Stimulated activated CD8-positive, alpha-beta memory T cell treated with anti-CD3 and anti-CD28 coated beads, Interleukin-15, amount 100 ng/mL, for 1 hour (primary cell): ENCODE data around the gene TEX10.
"Not testable (repeated sequence)": the region's sequence is repeated elsewhere in the genome, so short reads cannot be mapped to it uniquely, and the experiment has no call there.

Experiments
- DNase-seq: peaks from one replicate; pipeline ENCODE4 v3.0.0-alpha.2; 2020; ENCODE audit warnings: low read depth

The TEX10 gene

DNA sequence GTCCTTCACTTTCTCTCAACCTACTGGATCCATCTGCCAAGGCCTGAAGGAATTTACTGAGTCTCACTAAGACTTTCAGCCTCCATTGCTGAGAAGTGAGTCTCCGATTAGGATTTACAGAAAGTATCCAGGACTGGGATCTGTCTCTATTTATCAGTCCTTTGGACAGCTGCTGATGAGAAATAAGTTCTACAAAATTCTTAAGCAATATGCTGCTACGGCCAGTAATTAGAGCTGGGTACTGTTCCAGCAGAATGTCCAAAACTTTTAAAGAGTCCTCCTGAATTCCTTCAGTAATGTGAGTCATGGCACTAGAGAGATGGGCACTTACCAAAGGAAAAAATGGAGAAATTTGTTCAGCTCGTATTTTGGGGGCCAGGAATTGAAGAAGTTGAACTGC, 5.9 kb downstream of the TEX10 start:
- DNase-seq = no peak

GRCh38 chr9:100341889-100342288, 10.9 kb downstream of the TEX10 start:
- no peak for DNase-seq

DNA sequence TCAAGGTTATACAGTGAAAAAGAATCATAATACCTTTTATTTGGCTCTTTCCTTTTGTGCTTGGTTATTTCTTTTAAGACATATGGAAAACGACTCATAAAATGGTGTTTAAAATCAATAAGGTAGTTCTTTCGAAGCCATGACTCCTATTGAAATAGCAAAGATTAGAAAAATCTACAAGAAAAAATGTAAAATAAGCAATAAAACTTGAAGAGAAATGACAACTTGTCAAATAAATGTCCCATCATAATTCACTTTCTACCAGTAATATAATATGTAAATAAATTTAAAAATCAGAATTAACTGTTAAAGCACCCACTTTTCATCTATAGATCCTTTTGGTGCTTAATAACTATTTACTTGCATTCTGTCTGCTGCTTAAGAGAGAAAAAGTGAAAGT, 12.5 kb downstream of the TEX10 start:
- no peak for DNase-seq

DNA sequence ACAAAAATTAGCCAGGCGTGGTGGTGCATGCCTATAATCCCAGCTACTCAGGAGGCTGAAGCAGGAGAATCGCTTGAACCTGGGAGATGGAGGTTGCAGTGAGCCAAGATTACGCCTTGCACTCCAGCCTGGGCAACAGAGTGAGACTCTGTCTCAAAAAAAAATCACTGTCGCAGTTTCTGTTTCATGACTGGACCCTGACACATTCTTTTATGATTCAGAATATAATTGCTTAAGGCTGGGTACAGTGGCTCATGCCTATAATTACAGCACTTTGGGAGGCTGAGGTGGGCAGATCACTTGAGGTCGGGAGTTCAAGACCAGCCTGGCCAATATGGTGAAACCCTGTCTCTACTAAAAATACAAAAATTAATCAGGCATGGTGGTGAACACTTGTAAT, 14.0 kb downstream of the TEX10 start:
- DNase-seq = not testable (repeated sequence)

DNA sequence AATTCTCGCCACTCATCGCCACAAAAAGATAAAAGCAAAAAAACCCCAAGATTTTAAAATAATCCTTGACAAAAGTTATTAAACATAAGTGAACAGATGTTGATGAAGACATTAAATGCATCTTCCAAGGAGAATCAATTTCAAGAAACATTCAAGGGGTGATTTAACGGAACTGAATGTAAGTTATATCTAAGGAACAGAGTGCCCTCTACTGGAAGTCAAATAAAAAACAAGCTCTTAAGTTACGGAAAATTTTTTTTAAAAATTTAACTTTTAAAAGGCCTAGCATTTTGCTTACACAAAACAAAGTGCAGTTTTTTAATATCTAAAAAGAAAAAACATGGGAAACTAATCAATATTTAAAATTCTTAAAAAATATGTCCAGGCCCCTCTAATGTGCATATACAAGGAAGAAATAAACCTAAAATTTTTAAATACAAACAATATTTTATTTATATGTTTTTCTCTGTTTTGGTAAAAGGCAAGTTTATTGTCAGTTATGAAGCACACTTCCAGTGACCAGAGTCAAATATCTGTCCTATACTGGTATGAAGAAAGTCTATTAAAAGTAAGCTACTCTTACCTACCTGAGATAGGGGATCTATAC, 28.0 kb downstream of the TEX10 start:
- no peak for DNase-seq

GRCh38 chr9:100322954-100323536, 29.7 kb downstream of the TEX10 start:
- DNase-seq = no peak

GRCh38 chr9:100317706-100318105, 35.0 kb downstream of the TEX10 start:
- no peak for DNase-seq

GRCh38 chr9:100315561-100315960, 37.2 kb downstream of the TEX10 start:
- DNase-seq = no peak

GRCh38 chr9:100309992-100310391, 42.8 kb downstream of the TEX10 start:
- DNase-seq = no peak

- no peak for DNase-seq
These were observed 43.7 kb downstream of the TEX10 start for GRCh38 chr9:100308965-100309564.

GRCh38 chr9:100307080-100307479, 45.7 kb downstream of the TEX10 start:
- no peak for DNase-seq

DNA sequence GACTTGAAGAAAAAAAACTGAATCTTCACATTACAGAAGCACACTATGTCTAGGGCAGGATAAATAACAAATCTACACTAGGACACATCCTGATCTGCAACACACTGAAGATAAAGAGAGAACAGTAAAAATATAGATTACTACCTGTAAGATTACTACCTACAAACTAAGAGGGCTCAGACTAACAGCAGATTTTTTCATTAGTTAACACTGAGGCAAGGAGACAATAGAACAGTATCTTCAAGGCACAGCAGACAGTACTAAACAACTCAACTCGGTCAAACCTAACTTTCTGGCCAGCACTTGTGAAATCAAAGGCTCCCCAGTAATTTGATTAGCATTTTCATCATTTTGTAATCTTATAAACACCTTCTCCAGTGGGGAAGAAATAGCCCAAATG, 46.5 kb downstream of the TEX10 start:
- no peak for DNase-seq

DNA sequence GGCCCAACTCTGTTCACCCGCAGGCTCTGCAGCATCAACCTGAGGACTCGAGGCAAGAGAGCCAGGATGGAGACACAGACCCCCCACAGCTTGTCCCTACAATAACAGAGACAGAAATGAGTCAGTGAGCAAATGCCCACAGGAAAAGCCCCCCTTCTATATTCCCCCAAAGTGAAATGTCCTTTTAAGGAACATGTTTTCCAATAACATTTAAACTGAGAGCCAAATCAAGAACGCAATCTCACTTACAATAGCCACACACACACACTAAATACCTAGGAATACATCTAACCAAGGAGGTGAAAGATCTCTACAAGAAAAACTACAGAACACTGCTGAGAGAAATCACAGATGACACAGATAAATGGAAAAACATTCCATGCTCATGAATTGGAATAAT, 49.0 kb downstream of the TEX10 start:
- DNase-seq = no peak

- DNase-seq = no peak
These were observed 54.4 kb downstream of the TEX10 start for GRCh38 chr9:100298378-100298777.

DNA sequence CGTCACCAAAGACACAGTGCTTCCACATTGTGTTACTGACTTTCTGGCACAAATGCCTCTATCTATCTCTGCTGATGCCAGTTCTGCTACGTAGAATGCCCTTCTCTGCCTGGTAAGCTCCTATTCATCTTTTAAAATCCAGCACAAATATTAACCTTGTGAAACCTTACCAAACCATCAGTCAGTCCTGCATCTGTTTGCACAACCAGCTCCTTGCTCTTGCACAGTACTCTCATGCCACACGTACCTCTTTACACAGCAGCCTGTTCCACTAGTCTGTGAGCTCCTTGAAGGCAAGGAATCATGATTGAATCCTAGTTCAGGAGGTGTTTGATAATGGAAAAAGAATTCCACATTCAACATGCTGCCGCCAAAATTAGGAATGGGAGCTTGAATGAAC, 56.3 kb downstream of the TEX10 start:
- no peak for DNase-seq

GRCh38 chr9:100295240-100295639, 57.5 kb downstream of the TEX10 start:
- no peak for DNase-seq

DNA sequence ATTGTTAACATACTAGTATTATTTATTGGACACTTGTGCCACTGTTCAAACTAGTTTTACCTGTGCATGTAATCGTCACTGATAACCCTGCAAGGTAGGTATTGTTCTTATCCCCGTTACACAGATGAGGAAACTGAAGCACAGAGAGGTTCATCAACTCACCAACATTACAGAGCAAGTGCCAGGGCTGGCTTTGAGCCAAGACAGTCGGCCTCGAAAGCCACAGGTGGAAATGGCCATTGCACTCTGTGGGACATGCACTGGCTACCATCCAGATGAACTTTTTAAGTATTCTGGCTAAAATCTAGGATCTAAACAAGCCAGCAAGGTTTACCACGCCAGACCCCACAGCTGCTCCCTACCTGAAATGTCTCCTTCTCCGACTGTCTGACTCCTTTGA, 57.9 kb downstream of the TEX10 start:
- DNase-seq = no peak

DNA sequence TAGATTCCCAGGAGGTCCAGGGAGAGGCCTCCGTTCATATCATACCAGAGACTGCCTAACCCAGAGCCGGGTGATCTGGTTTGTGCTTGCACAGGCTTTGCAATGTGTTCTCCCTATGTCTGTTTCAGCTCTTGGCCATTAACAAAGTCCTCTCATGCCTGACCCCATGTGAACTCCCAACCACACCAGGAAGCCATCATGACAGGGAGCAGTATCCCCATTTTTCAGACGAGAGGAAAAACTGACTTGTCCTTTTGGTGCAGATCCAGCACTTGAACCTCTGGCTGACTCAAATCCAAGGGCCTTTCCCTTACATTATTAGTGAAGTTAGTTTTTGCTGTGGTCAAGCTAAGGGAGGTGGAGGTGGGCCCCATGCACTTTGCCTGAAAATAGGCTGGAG, 58.4 kb downstream of the TEX10 start:
- DNase-seq = no peak

DNA sequence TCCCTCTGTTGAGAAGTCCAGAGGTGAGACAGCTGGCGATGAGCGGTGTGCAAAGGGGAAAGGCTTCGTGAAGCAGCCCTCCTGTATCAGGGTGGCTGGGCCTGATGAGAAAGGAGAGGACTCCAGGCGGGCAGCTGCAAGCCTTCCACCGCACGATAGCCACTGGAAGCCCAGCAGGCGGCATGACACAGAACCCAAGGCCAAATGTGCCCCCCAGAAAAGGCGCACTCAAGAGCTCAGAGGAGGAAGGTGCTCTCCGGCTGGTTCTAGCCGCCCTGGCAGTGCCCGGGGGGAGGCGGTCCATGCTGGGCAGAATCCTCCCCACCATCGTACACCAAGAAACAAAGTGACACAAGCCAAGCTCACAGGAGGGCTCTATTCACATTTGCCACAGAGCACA, 60.3 kb downstream of the TEX10 start:
- DNase-seq = no peak

GRCh38 chr9:100290714-100291113, 62.0 kb downstream of the TEX10 start:
- DNase-seq = no peak

DNA sequence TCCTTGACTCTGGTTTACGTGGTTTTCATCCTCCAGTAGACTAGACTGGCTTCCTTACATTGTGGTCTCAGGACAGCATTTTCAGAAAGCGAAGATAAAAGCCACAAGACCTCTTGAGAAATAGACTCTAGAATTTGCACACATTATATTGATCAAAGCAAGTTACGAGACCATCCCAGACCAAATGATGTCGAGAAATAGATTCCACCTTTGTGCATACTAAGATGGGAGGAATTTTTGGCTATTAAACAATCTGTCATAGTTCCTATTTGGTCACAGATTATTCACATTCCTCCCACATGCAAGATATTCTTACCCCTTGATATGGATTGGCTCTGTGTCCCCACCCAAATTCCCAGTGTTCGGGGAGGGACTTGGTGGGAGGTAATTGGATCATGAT, 65.6 kb downstream of the TEX10 start:
- no peak for DNase-seq

- DNase-seq = no peak
These were observed 66.5 kb downstream of the TEX10 start for GRCh38 chr9:100286257-100286656.

GRCh38 chr9:100285601-100286000, 67.1 kb downstream of the TEX10 start:
- no peak for DNase-seq

- DNase-seq = no peak
These were observed 67.7 kb downstream of the TEX10 start for GRCh38 chr9:100285080-100285479.
